Esophagus mucosa (tissue), 1 donor: ENCODE results near the gene MRLN. TPM values are rescaled to one million over a fixed set of nuclear protein-coding genes. Genes with fewer than 3 reads are reported as not detected.
A peak's percentile ranks its signal among the peaks of the same experiment; 100 is the strongest.
"Not testable (repeated sequence)": the region's sequence is repeated elsewhere in the genome, so short reads cannot be mapped to it uniquely, and the experiment has no call there.

Source experiments
- ATAC-seq: fragments of 200-7000 bp; cut with Tn5 transposase; one replicate; pipeline ENCODE4 v1.9.1; 2020
- total RNA-seq: library from RNA; stranded (reverse); gene quantifications from one replicate; pipeline ENCODE4 v1.2.4, GENCODE V29; 2023
- donor health status: DM: yes; HTN: yes; CAD: no.

The MRLN gene
- total RNA-seq: not detected

DNA sequence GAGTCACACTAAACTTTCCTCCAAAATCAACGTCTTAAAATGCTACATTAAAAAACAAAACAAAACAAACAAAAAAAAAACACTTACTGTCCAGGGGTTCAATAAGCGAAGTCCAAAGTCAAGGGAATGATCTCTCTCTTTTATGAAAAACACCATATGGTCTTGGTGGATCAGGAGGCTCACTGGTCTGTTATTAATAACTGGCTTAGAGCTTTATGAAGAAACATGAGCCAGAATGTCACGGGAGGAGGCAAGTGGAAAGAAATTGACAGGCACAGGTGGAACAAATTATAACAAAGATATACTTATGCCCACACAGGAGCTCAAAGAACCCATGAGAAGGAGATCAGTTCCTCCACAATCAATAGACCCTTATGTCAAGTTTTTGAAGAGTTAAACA, at the start of gene MRLN:
TSS of gene MRLN (minus strand) at position 189 of the 400 bp plus-strand sequence.
- ATAC-seq: no peak

DNA sequence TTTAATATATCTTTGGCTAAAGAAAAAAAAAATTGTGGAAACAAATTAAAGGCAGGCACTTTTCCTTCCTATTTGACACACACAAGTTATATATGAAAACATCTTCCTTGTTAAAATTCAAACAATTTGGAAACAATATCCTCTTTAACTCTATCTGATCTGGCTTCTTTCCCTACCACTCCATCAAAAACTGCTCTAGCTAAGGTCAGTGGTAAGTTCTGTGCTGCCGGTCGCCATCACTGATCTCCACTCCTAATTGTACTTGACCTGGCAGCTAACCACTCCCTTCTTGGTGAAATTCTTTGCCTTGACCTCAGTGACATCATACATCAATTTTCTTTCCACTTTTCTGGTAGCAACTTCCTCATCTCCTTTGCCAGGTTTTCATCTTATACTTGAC, 47.9 kb upstream of the MRLN start:
- no peak for ATAC-seq

DNA sequence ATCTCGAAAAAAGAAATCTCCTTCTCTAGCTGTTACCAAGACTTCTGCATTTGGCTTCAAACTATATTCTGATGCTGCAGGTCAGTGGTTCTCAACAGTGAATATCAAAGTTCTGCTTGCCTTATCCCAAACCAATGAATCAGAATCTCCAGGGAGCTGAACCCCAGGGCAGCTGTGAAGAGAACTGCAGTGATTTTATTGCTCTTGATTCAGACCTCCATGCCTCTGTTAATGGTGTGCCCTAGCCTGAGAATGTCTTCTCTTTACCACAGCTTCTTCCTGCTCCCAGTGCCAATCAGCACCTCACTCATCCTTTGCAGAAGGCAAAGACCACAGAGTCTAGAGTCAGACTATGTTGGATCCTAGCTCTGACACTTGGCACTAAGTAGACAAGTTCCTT, 46.2 kb upstream of the MRLN start:
- no peak for ATAC-seq

DNA sequence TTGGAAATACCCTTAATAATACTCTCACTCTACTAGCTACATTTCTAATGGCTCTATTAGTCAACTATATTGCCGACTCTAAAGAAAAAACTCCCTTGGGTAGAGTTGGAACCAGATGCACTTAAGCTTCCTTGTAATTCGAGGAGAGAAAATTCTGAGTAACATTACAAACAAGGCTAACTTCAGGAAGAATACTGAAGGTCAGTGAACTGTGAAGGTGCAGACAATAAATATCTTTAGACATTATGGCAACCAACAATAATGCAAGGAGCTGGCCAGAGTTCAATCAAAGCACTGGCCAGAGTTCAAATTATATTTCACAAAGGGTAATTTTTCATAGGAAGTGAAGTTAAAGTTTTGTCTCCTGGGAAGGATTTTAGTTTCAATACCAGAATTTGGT, 40.7 kb upstream of the MRLN start:
- no peak for ATAC-seq

DNA sequence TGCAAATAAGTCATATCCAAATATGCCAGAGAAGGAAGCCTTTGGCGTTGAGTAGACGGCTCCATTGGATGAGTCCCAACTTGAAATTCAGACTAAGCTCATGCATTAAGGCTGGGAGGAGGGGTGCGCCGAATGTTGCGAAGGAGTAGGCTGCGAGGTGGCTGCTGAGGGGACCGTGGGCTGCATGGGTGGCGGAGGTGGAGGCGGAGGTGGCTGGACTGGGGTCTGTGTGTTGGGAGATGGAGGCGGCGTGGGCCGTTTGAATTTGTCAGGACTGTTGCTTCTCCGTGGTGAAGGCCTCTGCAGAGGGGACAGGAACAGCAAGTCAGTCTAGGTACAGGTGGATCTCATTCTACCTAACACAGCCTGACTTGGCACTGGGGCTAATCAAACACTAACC, 39.6 kb upstream of the MRLN start:
- ATAC-seq: no peak

DNA sequence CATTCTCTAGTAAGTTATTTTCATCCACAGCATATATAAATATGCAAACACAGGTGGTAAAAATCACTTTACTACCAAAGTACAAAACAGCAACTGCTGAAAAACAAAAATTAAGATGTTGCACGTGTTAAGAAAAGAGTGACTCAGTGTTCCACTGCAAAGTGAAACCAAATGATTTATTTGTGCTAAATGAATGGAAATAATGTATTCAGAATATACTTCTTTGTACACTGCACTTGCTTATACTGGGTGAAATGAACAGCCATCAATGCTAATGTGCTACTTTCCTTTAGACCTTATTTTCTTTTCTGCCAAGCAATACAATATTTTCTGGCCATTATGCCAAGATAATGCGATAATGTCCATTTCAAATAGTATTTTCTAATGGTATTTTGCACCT, 38.3 kb upstream of the MRLN start:
- ATAC-seq: no peak

DNA sequence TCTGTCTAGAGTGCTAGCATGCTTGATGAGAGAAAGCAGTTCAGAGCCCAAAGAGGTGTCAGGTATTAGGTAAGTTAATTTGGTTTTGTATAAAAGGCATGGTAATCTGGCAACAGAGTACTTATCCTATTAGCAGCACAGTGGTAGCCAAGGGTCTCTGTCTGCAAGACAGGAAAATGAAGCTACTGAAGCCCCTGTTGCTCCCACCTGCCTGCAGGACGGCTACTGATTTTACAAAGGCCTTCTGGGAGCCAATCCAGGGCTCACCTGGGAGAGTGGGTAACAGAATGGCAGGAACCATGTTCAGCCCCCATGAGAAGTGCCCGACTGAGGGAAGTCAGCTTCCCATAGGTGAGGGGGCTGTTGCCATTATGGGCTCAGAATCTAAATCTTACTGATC, 36.8 kb upstream of the MRLN start:
- not testable (repeated sequence) for ATAC-seq

DNA sequence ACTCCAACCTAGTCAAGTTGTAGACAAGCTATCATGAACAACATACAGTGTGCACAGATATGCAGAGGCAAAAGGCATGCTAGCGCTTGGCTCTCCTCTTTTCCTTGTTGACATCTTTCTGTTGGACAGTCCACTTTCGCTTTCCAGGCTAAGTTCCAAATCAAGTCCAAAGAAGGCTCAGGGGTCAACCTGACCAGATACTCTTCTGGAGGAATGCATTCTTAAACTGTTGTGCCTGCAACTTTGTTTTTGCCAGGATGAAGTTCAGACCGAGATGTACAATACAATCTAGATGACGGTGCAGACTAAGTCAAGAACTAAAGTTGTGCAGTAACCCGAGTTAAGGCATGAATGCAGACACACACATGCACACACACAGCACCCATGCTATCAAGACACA, 35.7 kb upstream of the MRLN start:
- not testable (repeated sequence) for ATAC-seq

DNA sequence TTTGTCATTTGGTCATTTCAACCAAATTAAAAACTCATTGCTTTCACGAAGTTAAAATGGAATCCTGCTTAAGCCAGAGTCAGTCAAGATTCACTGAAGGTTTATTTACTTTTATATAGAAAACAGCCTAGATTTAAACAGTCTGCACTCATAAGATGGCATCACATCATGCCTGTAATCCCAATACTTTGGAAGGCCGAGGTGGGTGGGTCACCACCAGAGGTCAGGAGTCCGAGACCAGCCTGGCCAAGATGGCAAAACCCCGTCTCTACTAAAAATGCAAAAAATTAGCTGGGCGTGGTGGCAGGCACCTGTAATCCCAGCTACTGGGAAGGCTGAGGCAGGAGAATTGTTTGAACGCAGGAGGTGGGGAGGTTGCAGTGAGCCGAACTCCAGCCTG, 33.8 kb upstream of the MRLN start:
- not testable (repeated sequence) for ATAC-seq

DNA sequence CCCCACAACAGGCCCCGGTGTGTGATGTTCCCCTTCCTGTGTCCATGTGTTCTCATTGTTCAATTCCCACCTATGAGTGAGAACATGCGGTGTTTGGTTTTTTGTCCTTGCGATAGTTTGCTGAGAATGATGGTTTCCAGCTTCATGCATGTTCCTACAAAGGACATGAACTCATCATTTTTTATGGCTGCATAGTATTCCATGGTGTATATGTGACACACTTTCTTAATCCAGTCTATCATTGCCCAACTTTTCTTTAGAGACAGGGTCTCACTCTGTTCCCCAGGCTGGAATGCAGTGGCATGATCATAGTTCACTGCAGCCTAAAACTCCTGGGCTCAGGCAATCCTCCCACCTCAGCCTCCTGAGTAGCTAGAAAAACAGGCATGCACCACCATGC, 32.2 kb upstream of the MRLN start:
- not testable (repeated sequence) for ATAC-seq

DNA sequence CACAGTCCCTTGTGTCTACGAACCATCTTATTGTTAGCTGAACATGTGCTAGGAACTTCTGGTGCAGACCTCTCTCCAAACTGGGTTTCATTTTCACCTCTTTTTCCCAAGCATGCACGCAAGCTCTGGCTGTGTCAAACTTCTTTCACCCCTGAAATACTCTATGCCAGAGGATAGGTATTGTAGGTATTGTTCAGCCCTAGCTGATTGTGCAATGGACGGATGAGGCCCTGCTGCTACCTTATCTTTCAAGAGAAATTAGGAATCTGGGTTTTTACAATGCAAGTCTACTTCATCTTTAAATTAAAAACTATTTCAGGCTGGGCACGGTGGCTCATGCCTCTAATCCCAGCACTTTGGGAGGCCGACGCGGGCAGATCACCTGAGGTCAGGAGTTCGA, 28.3 kb upstream of the MRLN start:
- ATAC-seq: no peak

DNA sequence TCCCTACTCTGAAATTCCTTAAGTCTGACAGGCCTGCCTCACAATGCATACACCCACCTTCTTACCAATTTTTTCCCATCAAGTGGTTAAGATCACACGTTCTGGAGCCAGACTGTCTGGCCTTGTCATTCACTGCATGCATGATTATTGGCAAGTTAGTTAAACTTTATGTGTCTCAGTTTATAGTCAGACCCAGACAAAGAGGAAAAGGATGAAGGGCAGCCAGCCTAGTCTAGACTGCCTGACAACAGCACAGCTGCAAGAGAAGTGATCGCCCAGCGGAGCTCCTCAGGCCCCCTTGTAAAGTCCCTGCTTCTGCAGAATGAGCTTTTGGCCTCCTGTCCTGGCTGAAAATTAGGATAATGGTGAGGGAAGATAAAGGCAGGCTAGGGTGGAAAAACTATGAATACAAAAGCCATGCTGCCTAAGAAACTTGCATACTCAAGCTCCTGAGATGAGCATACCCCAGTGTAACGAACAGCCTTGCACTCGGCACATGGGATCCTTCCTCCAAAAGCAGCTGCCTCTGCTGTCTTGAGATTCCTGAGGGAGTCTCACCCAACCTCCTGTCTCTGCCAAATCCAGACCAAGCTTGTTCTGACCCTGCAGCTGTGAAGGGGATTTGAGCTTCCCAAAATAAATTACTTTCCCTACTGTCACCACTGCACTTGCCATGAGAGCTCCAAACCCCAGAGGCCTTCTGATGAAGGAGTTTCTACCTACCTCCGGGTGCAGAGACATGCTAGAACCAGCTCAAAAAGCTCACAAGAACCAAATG, 26.7 kb upstream of the MRLN start:
- no peak for ATAC-seq

DNA sequence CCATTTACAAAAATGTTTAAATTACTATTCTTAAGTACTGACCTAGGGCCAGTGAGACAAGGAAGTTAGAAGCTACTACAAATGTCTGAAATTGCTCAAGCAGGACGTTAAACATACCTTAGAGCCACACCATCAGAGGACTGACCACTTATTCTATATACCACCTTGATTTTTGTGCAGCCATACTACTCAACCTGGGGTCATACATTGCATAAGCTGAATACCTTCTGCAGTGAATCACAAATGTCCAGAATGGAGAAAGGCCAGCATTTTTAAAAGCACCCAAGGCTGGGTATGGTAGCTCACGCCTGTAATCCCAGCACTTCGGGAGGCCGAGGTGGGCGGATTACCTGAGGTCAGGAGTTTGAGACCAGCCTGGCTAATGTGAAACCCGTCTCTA, 21.2 kb upstream of the MRLN start:
- no peak for ATAC-seq

DNA sequence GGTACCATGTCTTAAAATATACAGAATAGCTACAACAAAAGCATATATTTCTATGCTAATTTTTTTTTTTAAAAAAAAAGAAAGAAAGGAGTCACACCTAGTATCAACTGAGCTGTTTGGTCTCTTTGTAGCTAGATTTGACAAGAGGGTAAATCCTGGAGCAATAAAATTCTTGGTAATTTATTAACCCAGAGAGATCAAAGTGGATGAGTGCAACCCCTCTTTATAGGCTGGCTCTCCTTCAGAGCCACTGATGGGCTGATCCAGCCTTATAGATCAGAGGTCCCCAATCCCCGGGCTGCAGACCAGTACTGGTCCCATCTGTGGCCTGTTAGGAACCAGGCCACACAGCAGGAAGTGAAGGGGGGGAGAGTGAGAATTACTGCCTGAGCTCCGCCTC, 19.8 kb upstream of the MRLN start:
- ATAC-seq: no peak

DNA sequence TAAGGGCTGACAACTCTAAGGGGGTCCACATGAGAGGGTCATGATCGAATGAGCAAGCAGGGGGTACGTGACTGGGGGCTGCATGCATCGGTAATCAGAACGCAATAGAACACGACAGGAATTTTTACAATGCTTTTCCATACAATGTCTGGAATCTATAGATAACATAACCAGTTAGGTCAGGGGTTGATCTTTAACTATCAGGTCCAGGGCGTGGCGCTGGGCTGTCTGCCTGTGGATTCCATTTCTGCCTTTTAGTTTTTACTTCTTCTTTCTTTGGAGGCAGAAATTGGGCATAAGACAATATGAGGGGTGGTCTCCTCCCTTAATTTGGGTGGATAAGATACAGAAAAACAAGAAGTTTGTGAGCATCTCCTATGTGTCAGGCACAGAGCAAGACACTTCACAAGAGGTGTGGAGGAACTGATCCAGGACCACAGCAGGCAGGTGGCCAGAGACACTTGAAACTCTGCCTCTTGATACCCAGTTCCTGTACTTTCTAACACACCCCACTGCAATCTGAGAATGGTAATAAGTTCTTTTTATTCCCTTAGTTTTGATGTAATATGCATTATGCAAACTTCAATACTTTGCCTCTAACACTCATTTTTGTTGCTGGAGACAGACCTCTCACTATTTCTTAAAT, 18.0 kb upstream of the MRLN start:
- ATAC-seq: no peak

DNA sequence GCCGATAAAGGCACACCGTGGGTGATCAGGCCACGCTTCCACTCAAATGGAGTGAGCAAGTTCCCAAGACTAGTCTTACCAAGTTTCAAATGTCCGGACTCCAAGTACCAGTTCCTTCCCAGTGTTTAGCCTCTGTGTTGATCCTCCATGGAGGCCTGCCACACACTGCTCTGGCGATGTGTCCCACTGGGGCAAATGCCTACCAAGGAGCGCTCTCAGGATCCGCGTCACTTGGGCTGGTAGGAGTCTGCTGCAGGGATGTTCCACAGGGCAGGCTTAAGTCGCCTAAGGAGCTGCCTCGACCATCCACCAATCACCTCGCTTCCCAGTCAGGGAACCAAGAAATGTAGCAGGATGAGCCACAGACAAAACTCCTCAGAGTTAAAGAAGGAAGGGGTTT, 17.4 kb upstream of the MRLN start:
- no peak for ATAC-seq

DNA sequence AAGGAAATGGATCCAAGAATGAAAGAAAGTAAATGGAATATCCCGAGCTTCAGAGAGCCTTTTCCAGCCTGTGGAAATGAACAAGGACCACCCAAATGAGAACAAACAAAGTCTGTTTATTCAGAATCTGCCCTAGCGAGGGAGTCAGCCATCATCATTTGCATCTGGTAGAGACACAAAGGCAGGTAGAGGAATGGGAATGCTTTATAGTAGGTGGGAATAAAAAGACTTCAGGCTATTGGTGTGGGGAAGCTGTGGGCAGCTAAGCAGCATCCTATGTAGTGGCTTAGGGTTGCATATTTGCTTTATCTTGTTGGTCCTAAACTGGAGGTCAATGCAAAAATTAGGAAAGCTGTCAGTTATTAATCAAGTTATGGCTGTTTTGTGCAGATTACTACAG, 9.2 kb upstream of the MRLN start:
- no peak for ATAC-seq

DNA sequence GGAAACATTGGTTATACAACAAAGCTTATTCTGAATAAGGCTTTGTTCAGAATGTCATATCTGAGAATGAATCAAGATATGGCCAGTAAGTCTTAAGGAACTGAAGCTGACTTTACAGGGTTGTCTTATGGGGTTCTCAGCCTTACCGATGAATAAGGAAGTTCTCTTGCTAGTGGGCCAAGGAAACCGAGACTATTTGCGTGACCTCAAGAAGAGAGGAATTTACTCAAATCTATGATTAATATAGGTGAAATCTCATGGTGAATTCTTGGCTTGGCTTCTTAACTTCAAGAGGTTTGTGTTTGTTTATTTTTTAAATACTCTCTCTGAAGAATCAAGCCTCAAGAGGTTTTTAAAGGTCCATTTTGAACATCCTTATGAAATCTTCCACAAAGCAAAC, 4.7 kb upstream of the MRLN start:
- no peak for ATAC-seq

DNA sequence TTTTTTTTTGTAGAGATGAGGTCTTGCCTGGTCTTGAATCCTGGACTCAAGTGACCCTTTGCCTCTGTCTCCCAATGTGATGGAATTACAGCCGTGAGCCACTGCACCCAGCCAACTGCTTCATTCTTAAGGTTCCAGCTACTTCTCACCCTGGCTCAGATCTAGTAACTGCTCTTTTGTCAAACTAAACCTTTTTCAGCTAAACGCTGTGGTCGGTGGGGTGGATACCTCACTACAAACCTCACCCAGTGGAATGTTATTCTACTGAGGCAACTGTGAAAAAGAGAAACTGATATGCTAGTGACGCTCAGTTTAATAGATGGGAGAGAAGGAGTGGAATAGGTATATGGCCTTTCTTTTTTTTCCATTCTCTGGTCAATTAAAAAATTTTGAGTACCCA, 1.7 kb upstream of the MRLN start:
- ATAC-seq: no peak

DNA sequence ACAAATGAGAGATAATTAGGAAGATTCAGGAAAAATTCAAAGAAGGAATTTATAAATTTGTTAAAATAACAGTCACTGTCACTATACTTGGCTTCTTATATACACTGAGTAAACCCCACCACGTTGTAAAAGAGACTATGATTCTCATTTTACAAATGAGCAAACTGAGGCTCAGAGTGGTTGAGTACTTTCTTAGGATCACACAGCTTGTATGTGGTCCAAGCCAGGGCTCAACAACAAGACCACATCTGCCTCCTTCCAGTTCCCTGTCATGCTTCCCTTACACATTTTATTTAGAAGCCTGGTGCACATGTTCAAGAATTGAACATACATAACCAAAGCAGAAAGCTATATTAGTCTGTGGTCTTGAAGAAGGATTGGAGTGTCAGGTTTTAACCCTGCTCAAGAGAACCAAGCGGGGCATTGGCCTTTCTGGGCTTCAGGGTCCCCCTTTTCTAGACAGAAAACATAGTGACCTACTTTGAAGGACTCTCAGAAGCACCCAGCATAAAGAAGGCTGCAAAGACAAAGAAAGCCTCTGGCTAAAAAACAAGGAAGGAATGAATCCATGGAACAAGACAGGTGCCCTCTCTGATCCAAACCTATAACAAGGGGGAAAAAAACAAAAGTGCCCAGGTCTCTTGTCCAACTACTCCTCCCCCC, 846 bp downstream of the MRLN start:
- ATAC-seq: no peak

DNA sequence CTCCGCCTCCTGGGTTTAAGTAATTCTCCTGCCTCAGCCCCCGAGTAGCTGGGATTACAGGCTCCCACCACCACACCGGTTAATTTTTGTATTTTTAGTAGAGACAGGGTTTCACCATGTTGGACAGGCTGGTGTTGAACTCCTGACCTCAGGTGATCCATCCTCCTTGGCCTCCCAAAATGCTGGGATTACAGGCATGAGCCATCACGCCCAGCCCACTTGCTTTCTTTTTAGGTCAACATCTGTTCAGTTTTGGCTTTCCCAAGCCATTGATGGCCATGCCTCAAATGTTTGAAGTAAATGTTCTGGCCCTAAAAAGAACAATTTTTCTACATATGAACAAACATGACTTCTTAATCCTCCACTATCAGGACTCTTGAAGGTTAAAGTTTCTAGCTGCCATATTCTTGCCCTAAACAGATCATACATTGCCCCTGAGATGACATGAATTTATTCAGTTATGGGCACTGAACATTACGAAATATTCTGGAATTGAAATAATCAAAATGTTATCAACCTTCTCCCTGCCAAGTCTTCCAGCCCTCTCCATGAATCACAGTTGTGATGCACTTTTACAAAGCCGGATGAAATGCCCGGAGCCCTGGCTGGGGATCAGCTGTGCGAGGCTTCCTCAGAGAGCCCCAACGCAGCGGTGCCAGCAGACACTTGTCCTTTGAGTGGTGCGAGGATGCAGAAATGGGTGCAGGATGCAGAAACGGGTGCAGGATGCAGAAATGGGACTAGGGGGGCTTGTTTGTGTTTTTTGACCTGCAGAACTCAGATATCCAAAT, 2.9 kb downstream of the MRLN start:
- no peak for ATAC-seq

DNA sequence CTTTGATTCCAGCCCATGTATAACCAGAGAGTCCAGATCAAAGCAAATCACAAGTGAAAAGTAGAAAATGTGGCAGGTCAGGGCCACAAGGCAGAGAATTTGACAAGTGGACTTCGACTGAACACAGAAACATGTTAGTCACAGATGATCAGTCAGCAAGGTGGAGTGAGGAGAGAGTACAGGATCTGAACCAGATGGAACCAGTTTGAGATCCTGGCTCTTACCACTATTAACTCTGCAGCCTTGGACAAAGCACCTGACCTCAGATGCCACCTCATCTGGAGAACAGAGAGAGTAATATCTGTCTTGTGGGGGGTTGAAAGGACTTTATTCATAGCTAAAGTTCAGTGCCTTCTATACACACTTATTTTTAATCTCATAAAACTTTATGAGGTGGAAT, 4.4 kb downstream of the MRLN start:
- ATAC-seq: peak; percentile 92

DNA sequence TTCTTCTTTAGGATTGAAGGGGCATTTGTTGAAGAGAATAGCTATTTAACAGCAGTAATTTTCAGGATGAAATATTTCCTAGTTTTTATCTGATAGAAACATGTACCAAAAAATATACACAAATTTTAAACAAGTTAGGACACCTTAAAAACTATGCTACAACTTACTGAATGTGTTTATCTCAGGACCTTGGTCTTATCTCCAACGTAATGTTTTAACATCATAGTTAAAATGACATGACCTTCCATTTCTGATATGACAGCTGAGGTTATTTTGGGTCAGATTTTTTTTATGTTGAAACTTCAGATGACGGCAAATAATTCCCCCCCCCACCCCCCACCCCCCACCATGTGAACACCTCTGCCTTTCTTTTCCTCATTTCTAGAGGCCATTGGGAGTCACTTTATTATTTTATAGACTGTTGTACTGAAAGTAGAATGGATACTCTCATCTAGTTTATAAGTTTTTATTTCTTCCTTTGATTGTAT, 8.0 kb downstream of the MRLN start:
- no peak for ATAC-seq
